Kidney (tissue), 14 donors: ENCODE data around the gene KCTD11. TPM values are rescaled to one million over a fixed set of nuclear protein-coding genes. Genes with fewer than 3 reads are reported as not detected.

Source experiments
- DNase-seq, 5 donors: peaks; one replicate each; pipeline ENCODE4 v3.0.0-alpha.2; 2013 to 2020
- FAIRE-seq: peaks from 2 replicates; lab custom pipeline; 2012; peaks lifted over from hg19 to GRCh38; lab: Jason Lieb, UNC
- H3K27ac ChIP-seq, 2 donors: one replicate each; pipeline ENCODE4 v1.7.0; 2013; ENCODE audit warnings: low read depth in 2 of 2, low read length in 2 of 2, inconsistent platforms in 1 of 2
- H3K27me3 ChIP-seq: one replicate; pipeline ENCODE4 v1.7.1; 2013; ENCODE audit warnings: low read length, inconsistent platforms; ENCODE audit not compliant: control insufficient read depth, insufficient read depth
- H3K36me3 ChIP-seq, 3 donors: one replicate each; pipeline versions ENCODE4 v1.7.0 to v1.7.1; 2013; ENCODE audit warnings: low read length in 3 of 3, control low read depth in 1 of 3, inconsistent platforms in 1 of 3; ENCODE audit not compliant: insufficient read depth in 3 of 3, control insufficient read depth in 2 of 3
- H3K4me1 ChIP-seq, 3 donors: one replicate each; pipeline versions ENCODE4 v1.7.0 to v1.7.1; 2013; ENCODE audit warnings: low read length in 3 of 3, inconsistent platforms in 1 of 3, low read depth in 1 of 3; ENCODE audit not compliant: control insufficient read depth in 2 of 3, insufficient read depth in 2 of 3
- H3K4me3 ChIP-seq, 3 donors: one replicate each; pipeline versions ENCODE4 v1.7.0 to v1.8.1; 2013; ENCODE audit warnings: low read length in 3 of 3, control low read depth in 1 of 3, inconsistent platforms in 1 of 3
- H3K9ac ChIP-seq, 3 donors: one replicate each; pipeline versions ENCODE4 v1.7.0 to v1.7.1; 2013; ENCODE audit warnings: low read length in 3 of 3, control low read depth in 1 of 3, inconsistent platforms in 1 of 3
- H3K9me3 ChIP-seq, 3 donors: one replicate each; pipeline versions ENCODE4 v1.7.0 to v1.7.1; 2013; ENCODE audit warnings: low read length in 3 of 3, control low read depth in 1 of 3, inconsistent platforms in 1 of 3; ENCODE audit not compliant: control insufficient read depth in 2 of 3, insufficient read depth in 1 of 3
- CTCF ChIP-seq: IDR thresholded peaks from 3 replicates; pipeline ENCODE4 v1.5.1; 2012; ENCODE audit warnings: mild to moderate bottlenecking, moderate library complexity, borderline replicate concordance; ENCODE audit not compliant: insufficient read depth; ENCODE audit errors: extremely low read depth
- intact Hi-C: fragments of 100-400 bp; cut with DNase I; formaldehyde crosslinking; loops from one replicate; pipeline ENCODE4 v1.11.1; 2022
- polyA plus RNA-seq: library from polyadenylated mRNA; stranded (reverse); fragments of 350-450 nt; fragmentation: Illumina TruSeq; extraction: RNeasy Lipid Tissue Mini Kit (QIAGEN cat#74804); gene quantifications from one replicate; pipeline ENCODE4 v1.2.3, GENCODE V29; 2014; ENCODE audit warnings: low read depth, low replicate concordance; ENCODE audit not compliant: insufficient read depth
- total RNA-seq: library from RNA; stranded (reverse); fragmentation: NEBNext Ultra II Directional; extraction: Animal tissue kit (Norgen Biotek cat#: 25700); gene quantifications from one replicate; pipeline ENCODE4 v1.2.1, GENCODE V29; 2021
- donor health status: control.
- donor health status: control.
- donor health status: control.
- donor health status: control.
- donor health status: control.
- donor health status: DM: yes; HTN: yes; CAD: no.
- donor health status: Normal renal cell carcinoma (clear cell type).

KCTD11 gene
- total and polyA plus RNA-seq, 2 donors from 2014 or later: 7.2 to 14.4 TPM

GRCh38 chr17:7315570-7316235 is 36.3 kb upstream of the KCTD11 start:
- Histone ChIP-seq H3K9ac (peak overlapping the region; percentile 39 to 95 (median 55)), H3K4me3 (peak overlapping the region; percentile 50 to 93 (median 61)), H3K27me3 (no peaks in the 10 kb centered on the region), H3K9me3 (no peaks in the 10 kb centered on the region), H3K27ac (peak overlapping the region; percentile 90 to 92), H3K36me3 (peaks cover 14 to 47% (median 41%) of the 10 kb centered on the region in 3 donors), H3K4me1 (peaks cover 0 to 34% (median 15%) of the 10 kb centered on the region in 3 donors)
- TF ChIP-seq CTCF: no peak
- DNase-seq (peak in 1 of 5 donors; percentile 65), FAIRE-seq (no peak)
- intact Hi-C loops: no loop called here

- Histone ChIP-seq H3K4me3 (no peak overlapping the region), H3K27ac (peak overlapping the region; percentile 14 to 32), H3K27me3 (no peaks in the 10 kb centered on the region), H3K36me3 (peaks cover 7 to 49% (median 35%) of the 10 kb centered on the region in 3 donors), H3K9ac (no peak overlapping the region), H3K9me3 (no peaks in the 10 kb centered on the region), H3K4me1 (peaks cover 0 to 43% (median 15%) of the 10 kb centered on the region in 3 donors)
- intact Hi-C loops: no loop called here
- TF ChIP-seq CTCF: no peak
- DNase-seq (no peak), FAIRE-seq (no peak)
Observed at GRCh38 chr17:7317161-7317803, 34.7 kb upstream of the KCTD11 start.

- no peak for DNase-seq
- peaks cover 0 to 42% (median 15%) of the 10 kb centered on the region in 3 donors for H3K4me1 ChIP-seq
- H3K9ac ChIP-seq: no peak overlapping the region
- H3K27me3 ChIP-seq: no peaks in the 10 kb centered on the region
- no peaks in the 10 kb centered on the region for H3K9me3 ChIP-seq
- no peak overlapping the region for H3K4me3 ChIP-seq
- intact Hi-C loops: no loop called here
- H3K36me3 ChIP-seq: peaks cover 8 to 49% (median 33%) of the 10 kb centered on the region in 3 donors
- TF ChIP-seq CTCF: no peak
- H3K27ac ChIP-seq: peak overlapping the region in 1 of 2 donors; percentile 51
- FAIRE-seq: no peak
Observed at GRCh38 chr17:7318121-7318860, 33.7 kb upstream of the KCTD11 start.
